ENCODE data around the gene ZC3H18.

DNA sequence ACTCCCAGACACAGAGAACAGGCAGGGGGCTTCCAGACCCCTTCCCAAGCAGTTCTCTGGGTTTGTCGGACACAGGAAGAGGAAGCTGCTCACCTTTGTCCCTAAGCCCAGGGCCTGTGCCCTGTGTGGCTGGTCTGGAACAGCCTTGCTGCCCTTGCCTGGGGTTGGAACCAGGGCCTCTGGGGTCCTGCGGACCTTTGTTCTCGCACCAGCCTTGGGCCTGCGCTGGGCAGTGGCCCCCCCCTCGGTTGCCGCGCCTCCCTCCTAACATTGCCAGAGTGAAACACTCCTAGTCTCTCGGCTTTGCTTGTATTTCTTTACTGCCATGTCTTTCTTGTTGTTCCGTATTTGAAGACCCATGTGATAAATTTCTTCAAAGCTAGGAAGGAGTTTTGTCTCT lies 59.6 kb downstream of the ZC3H18 start:
- no peak for TF ChIP-seq POLR2AphosphoS5 (IDR thresholded peaks at IDR 0.05; ENCODE audit: low read depth, low read length)
- TF ChIP-seq TAF1 (IDR thresholded peaks at IDR 0.05; ENCODE audit: borderline replicate concordance, low read depth, low read length), result no peak
- no peak for TF ChIP-seq POLR2A (IDR thresholded peaks at IDR 0.05; ENCODE audit: low read depth, low read length)

Measured in GM12892 (cell line).